SIG-M5 (cell line): ENCODE results near the gene SCFD2.

Experiments
- DNase-seq: peaks from one replicate; lab custom pipeline; 2025; lab: John Stamatoyannopoulos, UW

SCFD2 gene

GRCh38 chr4:52926196-52926974 is 439.5 kb downstream of the SCFD2 start:
- no peak for DNase-seq

- DNase-seq, result no peak
Observed at GRCh38 chr4:52925531-52925968, 440.3 kb downstream of the SCFD2 start.

GRCh38 chr4:52919461-52919860 is 446.4 kb downstream of the SCFD2 start:
- no peak for DNase-seq

- DNase-seq, result no peak
Observed at GRCh38 chr4:52917817-52918216, 448.0 kb downstream of the SCFD2 start.

- DNase-seq, result no peak
Observed at GRCh38 chr4:52915730-52916300, 450.0 kb downstream of the SCFD2 start.

GRCh38 chr4:52915191-52915590 is 450.7 kb downstream of the SCFD2 start:
- DNase-seq, result no peak

GRCh38 chr4:52914051-52914605 is 451.7 kb downstream of the SCFD2 start:
- DNase-seq, result no peak

- no peak for DNase-seq
Observed at GRCh38 chr4:52912608-52913007, 453.3 kb downstream of the SCFD2 start.

GRCh38 chr4:52911684-52912294 is 454.1 kb downstream of the SCFD2 start:
- no peak for DNase-seq

- DNase-seq, result no peak
Observed at GRCh38 chr4:52910115-52910514, 455.7 kb downstream of the SCFD2 start.

GRCh38 chr4:52907510-52907909 is 458.4 kb downstream of the SCFD2 start:
- DNase-seq, result no peak

- DNase-seq, result no peak
Observed at GRCh38 chr4:52904421-52904820, 461.4 kb downstream of the SCFD2 start.

- no peak for DNase-seq
Observed at GRCh38 chr4:52903273-52903672, 462.6 kb downstream of the SCFD2 start.

GRCh38 chr4:52894443-52894842 is 471.4 kb downstream of the SCFD2 start:
- no peak for DNase-seq

- DNase-seq, result no peak
Observed at GRCh38 chr4:52892880-52893279, 473.0 kb downstream of the SCFD2 start.

- no peak for DNase-seq
Observed at GRCh38 chr4:52891743-52892142, 474.1 kb downstream of the SCFD2 start.

- no peak for DNase-seq
Observed at GRCh38 chr4:52890521-52890791, 475.4 kb downstream of the SCFD2 start.

- no peak for DNase-seq
Observed at GRCh38 chr4:52889778-52890520, 475.9 kb downstream of the SCFD2 start.

GRCh38 chr4:52889354-52889753 is 476.5 kb downstream of the SCFD2 start:
- DNase-seq, result no peak

- DNase-seq, result no peak
Observed at GRCh38 chr4:52884994-52885393, 480.9 kb downstream of the SCFD2 start.

- DNase-seq, result no peak
Observed at GRCh38 chr4:52883707-52884669, 481.9 kb downstream of the SCFD2 start.
